KG1 (cell line): ENCODE results near the gene ST8SIA2.

ENCODE experiments used
- DNase-seq: peaks from one replicate; lab custom pipeline; 2025; lab: John Stamatoyannopoulos, UW

ST8SIA2 gene, protein sequence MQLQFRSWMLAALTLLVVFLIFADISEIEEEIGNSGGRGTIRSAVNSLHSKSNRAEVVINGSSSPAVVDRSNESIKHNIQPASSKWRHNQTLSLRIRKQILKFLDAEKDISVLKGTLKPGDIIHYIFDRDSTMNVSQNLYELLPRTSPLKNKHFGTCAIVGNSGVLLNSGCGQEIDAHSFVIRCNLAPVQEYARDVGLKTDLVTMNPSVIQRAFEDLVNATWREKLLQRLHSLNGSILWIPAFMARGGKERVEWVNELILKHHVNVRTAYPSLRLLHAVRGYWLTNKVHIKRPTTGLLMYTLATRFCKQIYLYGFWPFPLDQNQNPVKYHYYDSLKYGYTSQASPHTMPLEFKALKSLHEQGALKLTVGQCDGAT

DNA sequence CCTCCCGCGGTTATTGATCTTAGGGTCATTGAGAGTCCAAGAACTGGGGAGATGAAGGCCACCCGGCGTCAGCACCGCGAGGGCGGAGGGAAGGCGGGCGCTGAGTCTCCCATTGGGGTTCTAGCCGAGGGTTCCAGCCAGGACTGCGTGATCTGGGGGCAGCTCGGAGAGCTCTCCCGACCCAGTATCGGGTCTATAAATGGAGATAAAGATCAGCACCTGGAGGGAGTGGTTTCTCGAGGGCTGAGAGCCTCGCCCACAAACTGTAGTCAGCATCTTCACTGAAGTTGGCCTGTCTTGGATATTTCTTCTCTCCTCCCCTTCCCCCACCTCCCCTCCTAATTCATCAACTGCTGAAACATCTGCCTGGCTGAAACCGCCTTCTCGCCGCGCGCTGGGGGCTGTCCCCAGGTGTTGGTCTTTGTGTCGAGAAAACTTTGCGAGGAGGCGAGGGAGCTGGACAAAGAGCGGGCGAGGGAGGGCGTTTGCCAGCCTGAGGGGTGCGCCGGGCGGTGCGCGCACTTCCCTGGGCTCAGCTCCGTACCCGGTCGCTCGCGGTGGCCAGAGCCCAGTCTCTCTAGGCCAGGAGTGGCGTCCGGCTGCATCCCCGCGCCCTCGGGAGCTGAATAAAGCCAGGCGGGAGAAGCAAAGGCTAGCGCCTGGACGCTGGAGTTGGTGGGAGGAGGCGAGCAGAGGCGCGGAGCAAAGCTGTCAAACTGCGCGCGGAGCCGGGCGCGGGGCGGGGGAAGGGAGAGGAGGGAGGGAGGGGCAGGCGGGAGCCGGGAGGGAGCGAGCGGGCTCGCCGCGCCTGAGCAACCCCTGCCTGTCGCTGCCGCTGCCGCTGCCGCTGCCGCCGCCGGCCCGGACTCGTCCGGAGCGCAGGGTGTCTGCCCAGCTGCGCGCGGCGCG lies at the start of gene ST8SIA2:
ST8SIA2 (plus strand) TSS at position 811 of the 909 bp plus-strand sequence. CDS start 184 bp downstream, outside the sequence.
- no peak for DNase-seq

DNA sequence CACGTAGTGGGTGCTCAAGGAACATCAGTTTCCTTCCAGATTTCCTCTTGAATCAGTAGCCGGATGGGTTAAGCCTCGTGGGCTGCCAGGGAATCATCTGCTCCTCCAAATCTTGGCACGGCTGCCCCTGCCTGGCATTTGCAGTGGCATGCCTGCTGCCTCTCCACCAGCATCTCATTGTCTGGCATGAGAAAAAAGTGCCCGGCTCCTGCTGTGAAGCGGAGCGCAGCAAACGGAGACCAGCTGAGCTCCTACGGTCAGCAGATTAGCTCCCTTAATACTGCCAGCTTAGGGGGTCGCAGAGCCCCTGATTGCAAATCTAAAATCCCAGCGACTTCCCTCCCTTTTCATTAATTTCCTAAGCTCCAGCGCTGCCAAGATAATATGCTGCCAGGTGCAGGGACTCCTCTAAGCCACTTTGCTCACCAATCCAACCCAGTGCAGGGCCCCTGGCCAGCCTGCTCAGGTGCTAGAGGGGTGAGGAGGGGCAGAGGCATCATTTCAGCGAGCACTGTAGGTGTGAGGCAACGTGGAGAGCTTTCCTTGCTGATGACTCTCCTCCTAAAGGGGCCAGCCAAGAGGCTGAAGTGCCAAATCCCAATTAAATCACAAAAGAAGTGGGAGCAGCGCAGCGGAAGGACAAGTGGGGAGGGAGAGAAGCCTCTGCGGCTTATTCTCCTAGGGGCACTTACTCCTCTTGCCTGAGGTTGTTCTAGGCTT lies 49.6 kb upstream of the ST8SIA2 start:
- no peak for DNase-seq

DNA sequence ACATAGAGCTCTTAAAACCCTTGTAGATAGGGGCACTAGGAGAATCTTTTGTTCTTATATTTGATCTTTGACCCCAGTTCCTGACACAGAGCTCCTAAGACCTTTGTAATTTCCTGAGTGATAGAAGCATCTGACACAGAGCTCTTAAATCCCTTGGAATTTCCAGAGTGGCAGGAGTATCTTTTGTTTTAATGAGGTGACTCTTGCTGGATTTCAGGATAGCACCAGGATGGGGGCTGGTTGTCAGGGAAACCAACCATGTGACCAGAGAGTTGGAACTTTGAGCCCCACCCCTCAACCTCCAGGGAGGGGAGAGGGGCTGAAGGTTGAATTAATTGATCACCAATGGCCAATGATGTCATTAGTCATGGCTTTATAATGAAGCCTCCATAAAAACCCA lies 47.6 kb upstream of the ST8SIA2 start:
- DNase-seq: no peak

DNA sequence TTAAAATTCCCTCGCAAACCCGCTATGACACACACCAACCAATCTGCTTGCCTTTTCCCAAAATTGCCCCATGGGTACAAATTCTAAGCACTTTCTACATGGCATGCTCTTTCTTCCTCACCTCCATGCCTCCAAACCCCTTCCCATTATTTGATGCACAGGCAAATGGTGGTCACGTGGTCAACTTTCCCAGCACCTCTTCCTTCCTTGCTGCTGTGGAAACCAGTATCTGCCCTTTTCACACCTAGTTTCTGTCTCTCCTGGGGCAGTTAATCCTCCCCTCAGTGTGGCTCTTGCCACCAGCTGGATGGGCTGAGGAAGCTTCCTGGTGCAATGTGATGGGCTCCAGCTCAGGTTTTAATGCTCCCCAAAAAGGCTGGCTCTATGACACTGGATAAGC lies 38.4 kb upstream of the ST8SIA2 start:
- no peak for DNase-seq

DNA sequence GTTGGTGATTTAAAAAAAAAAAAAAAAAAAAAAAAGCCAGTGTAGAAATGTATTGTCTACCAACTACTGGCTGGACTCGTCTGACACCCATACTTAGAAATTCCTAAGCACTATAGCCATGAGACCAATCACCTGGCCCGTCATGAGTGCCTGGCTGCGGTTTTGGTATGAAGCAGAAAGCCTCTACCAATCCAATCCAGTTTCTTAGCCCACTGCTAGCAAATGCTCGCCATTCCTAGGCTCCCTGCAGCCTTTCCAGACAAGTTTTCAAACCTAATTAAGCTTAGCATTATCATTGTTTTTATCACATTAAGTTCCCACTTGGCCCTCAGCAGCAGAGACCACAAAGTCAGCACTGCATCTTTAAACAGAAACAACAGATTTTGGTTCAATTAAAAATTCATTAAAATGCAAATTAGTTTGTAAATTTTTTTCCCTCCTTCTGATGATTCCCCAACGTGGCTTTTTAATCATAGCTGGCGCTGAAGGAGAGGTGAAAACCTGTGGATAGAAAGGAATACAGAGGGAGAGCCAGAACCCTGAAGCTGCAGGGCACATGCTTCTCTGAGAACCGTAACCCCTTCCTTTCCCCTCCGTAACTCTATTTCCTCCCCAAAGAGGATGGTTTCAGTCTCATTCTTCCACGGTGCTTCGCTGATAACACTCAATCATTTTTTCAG lies 32.2 kb upstream of the ST8SIA2 start:
- DNase-seq: no peak

DNA sequence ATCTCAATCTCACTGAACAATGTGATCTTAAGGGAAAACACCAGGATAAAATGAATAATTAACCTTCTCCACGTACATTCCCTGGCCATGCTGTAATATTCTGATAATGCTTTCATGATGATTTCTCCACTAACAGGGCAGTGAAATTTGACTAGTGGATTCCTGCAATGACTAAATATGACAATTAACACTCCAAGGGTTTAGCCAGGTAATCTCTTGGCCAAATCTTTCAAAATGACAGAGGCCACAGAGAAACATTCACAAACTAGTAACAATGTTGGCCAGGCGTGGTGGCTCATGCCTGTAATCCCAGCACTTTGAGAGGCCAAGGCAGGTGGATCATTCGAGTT lies 31.7 kb upstream of the ST8SIA2 start:
- no peak for DNase-seq

DNA sequence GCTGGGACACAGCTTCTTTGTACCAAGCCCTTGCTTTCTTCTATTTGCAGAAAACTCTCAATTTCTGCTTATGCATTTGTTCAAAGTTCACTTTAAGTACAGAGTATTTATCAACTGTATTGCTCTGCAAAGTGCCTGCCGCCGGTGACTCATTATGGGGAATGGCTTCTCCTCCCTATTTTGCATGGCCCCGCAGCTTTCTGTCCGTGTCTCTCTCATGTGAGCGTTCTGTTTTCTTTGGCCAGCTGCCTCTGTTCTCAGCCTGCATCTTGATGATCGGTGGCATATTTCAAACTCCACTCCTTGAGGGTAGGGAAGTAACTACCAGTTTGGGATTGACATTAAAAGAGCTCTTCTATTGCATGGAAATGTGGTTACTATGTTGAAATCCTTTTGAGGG lies 28.6 kb upstream of the ST8SIA2 start:
- DNase-seq: no peak

DNA sequence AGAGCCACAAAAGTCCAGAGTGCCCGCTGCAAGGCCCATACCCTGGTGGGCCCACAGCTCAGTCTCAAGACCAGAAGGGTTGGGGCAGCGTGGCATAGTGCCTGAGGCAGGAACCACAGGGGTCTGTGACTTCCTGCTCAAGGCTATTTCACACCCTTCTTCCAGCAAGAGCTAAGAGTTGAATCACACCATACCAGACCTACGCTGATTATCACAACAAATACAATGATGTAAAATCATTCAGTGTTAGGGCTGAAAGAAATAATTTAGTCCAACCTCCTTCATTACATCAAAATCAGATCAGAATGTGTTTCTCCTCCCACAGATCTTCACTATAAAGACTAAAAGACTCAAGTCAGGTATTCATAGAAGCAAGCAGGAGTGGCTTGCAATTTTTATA lies 27.8 kb upstream of the ST8SIA2 start:
- no peak for DNase-seq

DNA sequence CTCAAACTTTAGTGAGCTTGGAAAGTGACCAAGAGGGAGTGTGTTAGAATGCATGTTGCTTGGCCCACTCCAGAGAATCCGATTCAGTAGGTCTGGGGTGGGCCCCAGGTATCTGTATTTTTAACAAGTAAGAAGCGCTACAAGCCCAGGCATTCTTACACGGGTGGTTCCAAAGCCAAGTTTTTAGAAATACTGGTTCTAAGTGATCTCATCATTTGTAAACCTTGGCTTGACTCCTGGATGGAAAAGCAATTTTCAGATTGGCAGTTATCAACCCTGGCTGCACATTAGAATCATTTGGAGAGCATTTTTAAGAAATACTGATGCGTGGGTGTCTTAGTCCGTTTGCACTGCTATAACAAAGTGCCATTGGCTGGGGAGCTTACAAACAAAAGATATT lies 27.3 kb upstream of the ST8SIA2 start:
- DNase-seq: no peak

DNA sequence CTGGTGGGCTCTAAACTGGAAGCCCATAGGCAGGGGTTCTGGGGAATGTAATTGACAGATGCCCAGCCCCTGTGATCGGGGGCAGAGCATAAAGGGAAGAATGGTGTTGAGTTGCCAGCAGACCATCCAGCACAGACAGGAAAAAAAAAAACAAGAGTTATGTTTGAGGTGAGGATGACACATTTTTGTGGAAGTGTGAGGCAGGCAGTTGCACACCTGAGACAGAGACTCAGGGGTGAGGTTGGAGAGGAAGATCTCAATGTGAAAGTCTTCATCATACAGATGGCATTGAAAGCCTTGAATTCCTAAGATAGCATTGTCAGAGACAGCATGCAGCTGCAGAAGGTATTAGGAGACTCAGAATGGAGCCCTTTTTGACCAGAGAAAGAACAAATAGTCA lies 18.6 kb upstream of the ST8SIA2 start:
- DNase-seq: no peak

DNA sequence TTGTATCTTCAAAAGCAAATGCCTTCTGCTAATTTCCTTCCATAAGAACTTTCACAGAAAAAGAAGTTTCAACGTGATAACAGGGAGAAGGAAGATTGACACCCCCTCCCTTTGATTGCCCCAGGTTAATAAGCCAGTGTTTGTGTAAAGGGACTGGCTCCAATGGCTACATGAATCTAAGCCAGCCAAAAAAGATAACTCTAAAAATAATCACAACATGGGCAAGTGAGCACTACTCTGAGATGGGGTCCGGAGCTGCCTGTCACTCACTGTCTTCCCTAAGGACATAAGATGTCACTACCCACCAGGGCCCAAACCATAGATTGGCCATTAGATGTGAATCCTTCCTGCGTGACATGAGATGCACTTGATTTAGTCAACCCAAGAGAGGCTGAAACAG lies 17.6 kb upstream of the ST8SIA2 start:
- no peak for DNase-seq

DNA sequence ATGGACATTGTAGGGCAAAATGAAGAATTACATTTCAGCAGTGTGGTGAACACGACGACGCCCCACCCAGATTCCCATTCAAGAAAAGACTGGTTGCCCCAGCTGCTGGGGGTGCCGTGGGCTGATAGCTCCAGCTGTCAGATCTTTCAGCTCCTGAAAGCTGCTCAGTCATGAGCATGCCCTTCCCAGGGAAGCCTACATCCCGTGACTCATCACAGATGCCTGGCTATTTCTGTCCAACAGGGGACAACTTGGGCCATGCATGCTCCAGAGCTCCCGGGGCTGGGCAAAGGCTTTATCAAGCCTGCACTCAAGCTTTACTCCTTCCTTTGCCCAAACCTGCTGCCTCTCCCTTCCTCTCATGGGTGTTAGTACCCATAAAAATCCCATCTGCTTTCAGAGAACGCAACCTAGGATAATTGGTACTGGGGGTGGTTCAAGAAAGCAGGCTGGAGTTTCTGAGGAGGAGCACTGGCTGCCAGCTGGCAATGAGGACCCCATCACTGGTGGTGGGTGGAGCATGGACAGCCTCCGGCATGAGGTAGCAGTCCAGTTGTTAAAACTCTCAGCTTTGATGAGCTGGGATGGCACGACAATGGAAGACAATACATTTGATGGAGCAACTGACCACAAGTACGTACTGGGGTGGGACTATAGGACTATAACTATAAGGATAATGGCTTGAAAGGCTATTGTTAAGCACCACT lies 16.4 kb upstream of the ST8SIA2 start:
- no peak for DNase-seq

DNA sequence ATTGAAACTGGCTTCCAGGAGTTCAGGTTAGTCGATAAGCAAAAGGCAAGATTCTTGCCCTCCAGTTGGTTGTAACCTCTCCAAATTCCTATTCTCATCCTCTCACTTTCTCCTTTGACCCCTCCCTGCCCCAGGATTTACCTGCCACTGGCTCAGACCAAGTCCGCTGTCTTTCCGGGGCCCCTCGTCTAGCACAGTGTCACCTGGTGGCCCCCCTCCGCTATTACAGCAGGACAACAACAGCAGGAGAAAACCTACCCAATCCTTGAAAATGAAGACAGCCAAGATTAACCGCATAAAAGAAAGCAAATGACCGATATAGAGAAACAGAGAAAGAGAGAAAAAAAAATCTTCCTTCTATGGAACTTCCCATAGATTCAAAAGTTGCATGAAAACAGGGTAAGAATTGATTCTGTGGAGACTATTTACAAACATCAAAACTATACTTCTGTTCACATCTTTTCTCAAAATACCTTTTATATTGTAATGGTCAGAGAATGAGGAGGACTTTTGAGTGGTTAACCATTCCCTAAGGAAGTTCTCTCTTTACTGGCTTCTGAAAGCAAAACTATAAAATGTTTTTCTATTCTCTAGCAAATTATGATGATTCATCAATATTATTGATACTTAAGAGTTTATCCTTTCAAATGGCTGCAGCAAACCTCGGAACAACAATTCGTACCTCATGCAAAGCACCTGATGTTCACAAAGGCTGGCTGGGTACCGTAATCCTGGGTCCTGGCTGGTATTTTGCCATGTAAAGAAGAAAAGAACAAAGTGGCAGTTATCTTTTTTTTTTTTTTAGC lies 10.0 kb upstream of the ST8SIA2 start:
- no peak for DNase-seq

DNA sequence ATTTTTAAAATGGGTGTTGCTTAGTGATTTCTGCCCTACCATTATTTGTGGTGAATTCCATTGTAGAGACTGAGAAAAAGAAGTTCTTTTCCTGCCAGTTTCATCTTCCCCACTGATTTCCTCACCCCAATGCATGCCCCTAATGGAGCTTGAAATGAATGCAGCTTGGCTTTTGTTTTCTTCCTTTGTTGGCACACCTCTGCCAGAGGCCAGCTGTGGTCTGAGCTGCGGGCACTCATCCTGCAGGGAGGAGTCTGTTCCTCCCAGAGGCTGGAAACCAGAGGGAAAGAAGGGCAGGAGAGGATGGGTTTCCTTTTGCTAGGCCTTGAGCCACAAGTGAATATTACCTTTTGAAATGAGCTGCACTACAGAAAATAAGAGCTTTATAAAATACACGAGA lies 9.3 kb upstream of the ST8SIA2 start:
- DNase-seq: no peak

DNA sequence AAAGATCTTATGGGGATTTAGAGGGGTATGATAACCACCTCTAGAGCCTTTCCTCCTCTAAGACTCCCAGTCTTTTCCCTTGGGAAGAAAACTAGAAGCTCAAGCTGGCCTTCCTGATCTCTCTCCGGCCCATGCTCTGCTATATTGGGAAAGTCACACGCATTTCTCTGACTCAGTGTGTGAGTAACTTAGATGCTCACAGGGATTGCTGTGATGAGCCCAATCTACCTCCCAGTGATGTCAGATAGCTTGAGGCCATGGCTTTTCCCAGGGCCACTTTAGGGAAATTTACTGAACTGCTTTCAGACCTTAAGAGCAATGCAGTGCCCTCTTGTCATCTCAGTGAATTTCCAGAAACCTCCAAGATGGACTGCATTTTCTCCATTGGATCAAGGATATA lies 8.6 kb upstream of the ST8SIA2 start:
- no peak for DNase-seq

DNA sequence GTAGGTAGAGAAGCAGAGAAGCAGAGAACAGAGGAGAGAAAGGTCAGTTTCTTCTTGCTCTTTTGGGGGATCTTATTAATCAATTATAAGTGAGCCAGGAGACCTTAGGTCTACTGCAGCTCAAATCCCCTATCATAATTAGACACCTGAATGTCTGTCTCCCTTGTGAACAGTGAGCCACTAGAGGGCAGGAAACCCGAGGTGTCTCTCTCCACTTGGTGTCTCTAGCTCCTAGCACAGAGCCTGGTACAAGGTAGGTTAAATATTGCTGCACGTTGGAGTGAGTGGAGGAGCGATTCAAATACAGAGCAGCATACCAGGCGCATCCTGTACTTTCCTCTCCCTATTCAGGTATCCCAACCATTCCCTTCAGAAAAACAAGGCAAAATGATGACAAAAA lies 2.0 kb upstream of the ST8SIA2 start:
- no peak for DNase-seq

DNA sequence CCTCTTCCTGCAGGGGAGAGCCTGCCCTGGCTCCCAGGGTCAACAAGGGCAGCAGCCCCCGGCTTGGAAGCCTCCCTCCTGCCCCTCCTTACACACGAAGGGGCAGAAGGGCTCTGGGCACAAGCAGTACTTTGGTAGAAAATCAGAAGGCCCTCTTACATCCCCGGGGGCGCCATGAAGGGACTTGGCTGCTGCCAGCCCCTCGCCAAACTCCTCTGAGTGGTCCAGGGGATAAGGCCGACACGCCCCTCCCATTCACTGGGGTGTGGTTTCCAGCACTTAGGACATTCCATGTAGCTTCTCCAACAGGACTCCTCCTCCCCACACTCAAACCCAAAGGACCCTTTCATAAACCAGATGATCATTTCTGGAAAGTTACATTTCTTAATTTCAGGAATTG lies 1.2 kb upstream of the ST8SIA2 start:
- DNase-seq: no peak

DNA sequence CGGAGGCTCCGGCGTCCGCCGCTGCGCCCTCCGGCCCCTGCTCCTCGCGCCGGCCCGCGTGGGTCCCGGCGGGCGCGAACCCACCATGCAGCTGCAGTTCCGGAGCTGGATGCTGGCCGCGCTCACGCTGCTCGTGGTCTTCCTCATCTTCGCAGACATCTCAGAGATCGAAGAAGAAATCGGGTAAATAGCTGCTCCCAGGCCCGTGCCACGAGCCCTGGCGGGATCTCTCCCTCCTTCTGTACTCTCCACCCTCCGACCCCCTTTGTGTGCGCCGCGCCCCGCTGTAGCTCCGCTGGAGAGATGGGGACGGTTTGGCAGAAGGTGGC lies 263 bp downstream of the ST8SIA2 start:
- DNase-seq: no peak

DNA sequence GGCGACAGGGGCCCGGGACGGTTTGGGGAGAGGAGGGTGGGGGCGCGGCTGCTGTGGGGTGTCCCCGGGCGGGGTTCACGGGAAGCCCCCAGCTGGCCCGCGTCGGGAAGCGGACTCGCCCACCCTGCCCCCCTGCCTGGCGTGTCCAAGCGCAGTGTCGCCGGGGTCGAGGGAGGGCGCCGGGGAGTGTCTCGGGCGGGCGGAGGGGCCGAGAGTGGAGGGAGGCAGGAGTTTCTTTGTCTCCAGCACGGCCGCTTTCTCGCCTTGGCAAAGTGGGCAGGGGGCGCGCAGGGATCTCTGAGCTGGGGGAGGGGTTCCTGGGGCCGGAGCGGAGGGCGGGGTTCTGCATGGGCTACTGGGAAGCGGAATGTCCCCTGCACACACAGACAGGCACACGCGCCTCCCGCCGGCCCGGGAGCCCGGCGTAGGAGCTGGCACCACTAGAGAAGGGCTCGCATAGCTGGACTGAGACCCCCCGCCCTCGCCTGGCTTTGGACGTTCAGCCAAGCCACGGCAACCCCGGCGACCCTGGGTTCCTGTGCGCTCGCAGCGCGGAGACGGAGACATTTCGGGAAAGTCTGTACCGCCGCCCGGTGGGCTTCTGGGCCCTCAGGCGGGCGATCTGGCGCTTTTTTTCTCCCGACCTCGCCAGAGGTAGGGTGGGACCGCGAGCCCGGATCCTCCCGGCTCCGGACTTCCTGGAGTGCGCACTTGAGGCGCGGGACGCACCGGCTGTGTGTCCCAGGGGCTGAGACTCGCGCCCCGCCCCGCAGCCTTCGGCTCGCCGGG lies 822 bp downstream of the ST8SIA2 start:
- no peak for DNase-seq

DNA sequence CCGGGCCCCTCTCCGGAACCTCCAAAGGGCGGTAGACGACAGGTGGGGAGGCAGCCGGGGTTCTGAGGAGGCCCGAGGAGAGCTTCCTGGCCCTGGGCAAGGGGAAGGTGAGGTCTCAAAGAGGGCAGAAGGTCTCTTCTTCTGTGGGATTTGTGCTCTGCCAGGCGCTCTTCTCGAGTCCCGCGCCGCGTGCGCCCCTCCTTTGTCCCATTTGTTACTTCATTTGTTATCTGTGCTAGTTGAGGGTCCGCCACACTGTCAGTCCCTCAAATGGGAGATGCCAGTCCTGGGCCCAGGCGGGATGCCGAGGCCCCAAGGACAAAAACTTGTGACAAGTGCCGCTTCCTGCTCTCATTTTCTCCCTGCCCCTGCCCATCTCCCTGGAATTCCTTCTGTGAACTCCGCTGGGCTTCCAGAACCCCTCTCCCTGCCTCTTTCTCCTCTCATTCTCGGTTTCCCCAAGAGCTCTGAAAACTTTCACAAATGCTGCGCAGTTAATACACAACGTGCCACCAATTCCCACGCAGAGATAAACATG lies 1.5 kb downstream of the ST8SIA2 start:
- DNase-seq: no peak
